Neural cell (in vitro differentiated cells): ENCODE measurements around the gene TULP3. TPM values are rescaled to one million over a fixed set of nuclear protein-coding genes. Genes with fewer than 3 reads are reported as not detected.

ENCODE experiments used
- H2AFZ ChIP-seq: fragments of 200-600, 300-800 bp; sonication (generic), shearing (Covaris generic); 2 replicates; pipeline ENCODE4 v1.6.0; 2014; ENCODE audit warnings: low read depth, mild to moderate bottlenecking, antibody characterized with exemption, low read length, moderate library complexity
- H3F3A ChIP-seq: fragments of 200-600 bp; shearing (Covaris generic); 2 replicates; pipeline ENCODE4 v1.6.1; 2016; ENCODE audit warnings: mild to moderate bottlenecking, moderate library complexity, mixed read lengths, antibody characterized with exemption, low read length; ENCODE audit not compliant: insufficient read depth, poor library complexity, severe bottlenecking
- H3K27ac ChIP-seq: fragments of 200-600, 300-800 bp; sonication (generic), shearing (Covaris generic); 2 replicates; pipeline ENCODE4 v1.5.1; 2014; ENCODE audit warnings: mild to moderate bottlenecking, low read length, moderate library complexity
- H3K27me3 ChIP-seq: fragments of 300-800, 200-600 bp; sonication (generic), shearing (Covaris generic); 2 replicates; pipeline ENCODE4 v1.6.0; 2014; ENCODE audit warnings: mild to moderate bottlenecking, low read depth, low read length, moderate library complexity; ENCODE audit not compliant: insufficient read depth
- H3K36me3 ChIP-seq: fragments of 300-800, 200-600 bp; sonication (generic), shearing (Covaris generic); 2 replicates; pipeline ENCODE4 v1.5.1; 2014; ENCODE audit warnings: mild to moderate bottlenecking, antibody characterized with exemption, low read length, moderate library complexity; ENCODE audit not compliant: insufficient read depth
- H3K4me2 ChIP-seq: fragments of 300-800, 200-600 bp; sonication (generic), shearing (Covaris generic); 2 replicates; pipeline ENCODE4 v1.6.0; 2014; ENCODE audit warnings: mild to moderate bottlenecking, low read length
- H3K4me3 ChIP-seq: fragments of 300-800, 200-600 bp; sonication (generic), shearing (Covaris generic); 2 replicates; pipeline ENCODE4 v1.5.1; 2014; ENCODE audit warnings: mild to moderate bottlenecking, low read length, moderate library complexity
- H3K79me2 ChIP-seq: fragments of 200-600 bp; shearing (Covaris generic); replicated peaks from 2 replicates; pipeline ENCODE4 v1.6.0; 2014; ENCODE audit warnings: mild to moderate bottlenecking, low read length, moderate library complexity; ENCODE audit not compliant: insufficient read depth
- H3K9ac ChIP-seq: fragments of 300-800, 200-600 bp; sonication (generic), shearing (Covaris generic); 2 replicates; pipeline ENCODE4 v1.6.1; 2016; ENCODE audit warnings: mild to moderate bottlenecking, low read length, mixed read lengths
- H3K9me2 ChIP-seq: fragments of 200-600 bp; shearing (Covaris generic); 2 replicates; pipeline ENCODE4 v1.6.1; 2016; ENCODE audit warnings: mild to moderate bottlenecking, low read length, mixed read lengths; ENCODE audit not compliant: insufficient read depth
- H3K9me3 ChIP-seq: fragments of 200-600, 300-800 bp; sonication (generic), shearing (Covaris generic); 2 replicates; pipeline ENCODE4 v1.6.1; 2016; ENCODE audit warnings: mild to moderate bottlenecking, mixed run types, low read length, moderate library complexity, mixed read lengths
- H4K20me1 ChIP-seq: fragments of 200-600 bp; shearing (Covaris generic); 2 replicates; pipeline ENCODE4 v1.6.1; 2016; ENCODE audit warnings: mild to moderate bottlenecking, mixed run types; ENCODE audit not compliant: insufficient read depth
- EP300 ChIP-seq: fragments of 450-650 bp; conservative IDR thresholded peaks from 2 replicates; pipeline ENCODE4 v1.6.1; 2014; ENCODE audit warnings: antibody characterized with exemption, mild to moderate bottlenecking, moderate library complexity; ENCODE audit not compliant: poor library complexity, severe bottlenecking
- EZH2 ChIP-seq: fragments of 200-600, 300-800 bp; shearing (Covaris generic), sonication (generic); IDR thresholded peaks from 2 replicates; pipeline ENCODE4 v1.6.1; 2014; ENCODE audit warnings: antibody characterized with exemption, low read length, borderline replicate concordance, mild to moderate bottlenecking; ENCODE audit not compliant: insufficient read depth, poor library complexity, severe bottlenecking
- MXI1 ChIP-seq: fragments of 450-650 bp; conservative IDR thresholded peaks from 2 replicates; pipeline ENCODE4 v1.6.1; 2014; ENCODE audit warnings: antibody characterized with exemption, mild to moderate bottlenecking; ENCODE audit not compliant: poor library complexity, severe bottlenecking
- POLR2AphosphoS5 ChIP-seq: IDR thresholded peaks from 2 replicates; pipeline ENCODE4 v1.6.1; 2012
- RAD21 ChIP-seq: fragments of 450-650 bp; conservative IDR thresholded peaks from 2 replicates; pipeline ENCODE4 v1.6.1; 2014; ENCODE audit warnings: antibody characterized with exemption, mild to moderate bottlenecking, moderate library complexity
- REST ChIP-seq: IDR thresholded peaks from 2 replicates; pipeline ENCODE4 v1.6.1; 2012; ENCODE audit warnings: borderline replicate concordance
- SMC3 ChIP-seq: fragments of 450-650 bp; conservative IDR thresholded peaks from 2 replicates; pipeline ENCODE4 v1.6.1; 2014; ENCODE audit warnings: antibody characterized with exemption, mild to moderate bottlenecking, moderate library complexity; ENCODE audit not compliant: poor library complexity
- TAF1 ChIP-seq: IDR thresholded peaks from 2 replicates; pipeline ENCODE4 v1.6.1; 2012; ENCODE audit warnings: low read depth
- polyA plus RNA-seq: library from polyadenylated mRNA; depleted of rRNA; stranded (reverse); fragments of >200 nt; gene quantifications from 2 replicates; pipeline ENCODE4 v1.2.3, GENCODE V29; 2014
- TF ChIP-seq, protein P1 (sequence below): fragments of 450-650 bp; IDR thresholded peaks from 2 replicates; pipeline ENCODE4 v1.5.1; 2014; ENCODE audit warnings: antibody characterized with exemption, mild to moderate bottlenecking, moderate library complexity; ENCODE audit not compliant: poor library complexity, severe bottlenecking

The TULP3 gene
- polyA plus RNA-seq, 1 donor from 2014 or later, result 9.3 TPM

DNA sequence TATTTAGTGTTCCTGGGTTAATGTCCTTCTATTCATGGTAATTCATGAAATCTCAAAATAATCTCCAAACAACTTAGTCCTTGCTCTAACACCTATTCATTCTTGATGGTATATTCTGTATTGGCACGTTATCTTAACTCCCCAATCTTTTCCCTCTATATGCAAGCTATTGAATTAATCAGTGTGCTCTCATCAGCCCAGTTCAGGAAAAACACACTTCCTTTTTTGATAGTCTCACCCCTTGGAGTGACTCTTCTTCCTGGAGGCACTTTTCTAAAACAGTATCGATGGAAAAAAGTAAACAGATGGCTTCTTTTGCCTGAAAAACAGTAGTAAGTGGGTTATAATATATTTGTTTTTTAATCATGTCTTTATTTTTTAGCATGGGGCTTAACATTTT lies 28.6 kb downstream of the TULP3 start:
- Histone ChIP-seq H3K36me3 (peaks cover 5% of the 10 kb centered on the region), H3K4me2 (no peak overlapping the region), H3K79me2 (no peaks in the 10 kb centered on the region), H2AFZ (no peak overlapping the region), H3K9me3 (no peaks in the 10 kb centered on the region), H3F3A (no peaks in the 10 kb centered on the region), H3K4me3 (no peak overlapping the region), H3K27me3 (no peaks in the 10 kb centered on the region), H3K9me2 (no peaks in the 10 kb centered on the region), H3K27ac (no peak overlapping the region), H3K9ac (no peak overlapping the region), H4K20me1 (no peaks in the 10 kb centered on the region)
- TF ChIP-seq REST, result no peak

DNA sequence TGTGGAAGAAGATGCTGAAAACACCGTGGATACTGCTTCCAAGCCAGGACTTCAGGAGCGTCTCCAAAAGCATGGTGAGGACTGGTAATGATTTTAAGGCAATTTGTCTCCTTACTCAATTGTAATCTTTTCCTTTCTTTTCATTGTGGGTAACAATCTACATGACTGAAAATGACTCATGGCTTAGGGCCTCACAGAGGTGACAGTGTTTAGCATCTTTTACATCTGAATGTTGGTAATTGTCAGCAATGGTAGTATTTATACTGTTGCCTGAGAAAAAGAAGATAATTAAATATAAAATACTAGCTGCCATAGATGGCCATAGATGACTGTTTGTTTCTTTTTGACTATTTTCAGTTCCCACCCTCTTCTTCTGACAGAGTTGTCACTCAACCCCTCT lies 31.6 kb downstream of the TULP3 start:
- Histone ChIP-seq H3K27me3 (no peaks in the 10 kb centered on the region), H3K27ac (peak overlapping the region; percentile 31), H3K9me3 (no peaks in the 10 kb centered on the region), H3K4me2 (no peak overlapping the region), H3K4me3 (no peak overlapping the region), H3K9me2 (no peaks in the 10 kb centered on the region), H3K9ac (no peak overlapping the region), H4K20me1 (no peaks in the 10 kb centered on the region), H3F3A (no peaks in the 10 kb centered on the region), H2AFZ (peak overlapping the region; percentile 8), H3K79me2 (no peaks in the 10 kb centered on the region), H3K36me3 (peaks cover 6% of the 10 kb centered on the region)
- TF ChIP-seq SMC3 (no peak), MXI1 (no peak), EP300 (no peak), RAD21 (no peak), POLR2AphosphoS5 (no peak), TAF1 (no peak), EZH2 (no peak)
- TF ChIP-seq, protein P1, sequence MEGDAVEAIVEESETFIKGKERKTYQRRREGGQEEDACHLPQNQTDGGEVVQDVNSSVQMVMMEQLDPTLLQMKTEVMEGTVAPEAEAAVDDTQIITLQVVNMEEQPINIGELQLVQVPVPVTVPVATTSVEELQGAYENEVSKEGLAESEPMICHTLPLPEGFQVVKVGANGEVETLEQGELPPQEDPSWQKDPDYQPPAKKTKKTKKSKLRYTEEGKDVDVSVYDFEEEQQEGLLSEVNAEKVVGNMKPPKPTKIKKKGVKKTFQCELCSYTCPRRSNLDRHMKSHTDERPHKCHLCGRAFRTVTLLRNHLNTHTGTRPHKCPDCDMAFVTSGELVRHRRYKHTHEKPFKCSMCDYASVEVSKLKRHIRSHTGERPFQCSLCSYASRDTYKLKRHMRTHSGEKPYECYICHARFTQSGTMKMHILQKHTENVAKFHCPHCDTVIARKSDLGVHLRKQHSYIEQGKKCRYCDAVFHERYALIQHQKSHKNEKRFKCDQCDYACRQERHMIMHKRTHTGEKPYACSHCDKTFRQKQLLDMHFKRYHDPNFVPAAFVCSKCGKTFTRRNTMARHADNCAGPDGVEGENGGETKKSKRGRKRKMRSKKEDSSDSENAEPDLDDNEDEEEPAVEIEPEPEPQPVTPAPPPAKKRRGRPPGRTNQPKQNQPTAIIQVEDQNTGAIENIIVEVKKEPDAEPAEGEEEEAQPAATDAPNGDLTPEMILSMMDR, result no peak

DNA sequence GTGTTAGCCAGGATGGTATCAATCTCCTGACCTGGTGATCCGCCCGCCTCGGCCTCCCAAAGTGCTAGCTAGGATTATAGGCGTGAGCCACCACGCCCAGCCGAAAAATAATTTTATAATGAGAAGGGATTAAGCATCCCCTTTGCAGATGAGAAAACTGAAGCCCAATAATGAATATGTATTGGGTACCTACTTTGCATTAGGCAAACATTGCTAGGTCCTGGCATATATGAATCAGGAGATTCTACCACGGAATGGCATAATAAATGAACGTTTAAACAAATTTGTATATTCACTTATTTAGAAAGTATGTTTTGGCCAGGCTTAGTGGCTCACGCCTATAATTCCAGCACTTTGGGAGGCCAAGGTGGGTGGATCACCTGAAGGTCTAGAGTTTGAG lies 32.4 kb downstream of the TULP3 start:
- no peak overlapping the region for H3K4me3 ChIP-seq
- no peak overlapping the region for H3K9ac ChIP-seq
- no peak overlapping the region for H2AFZ ChIP-seq
- H3K36me3 ChIP-seq, result peaks cover 6% of the 10 kb centered on the region
- H3K9me3 ChIP-seq, result no peaks in the 10 kb centered on the region
- H3K79me2 ChIP-seq, result no peaks in the 10 kb centered on the region
- H4K20me1 ChIP-seq, result no peaks in the 10 kb centered on the region
- H3F3A ChIP-seq, result no peaks in the 10 kb centered on the region
- no peak overlapping the region for H3K4me2 ChIP-seq
- TF ChIP-seq RAD21 (no peak), EP300 (no peak), REST (no peak), POLR2AphosphoS5 (no peak), TAF1 (no peak), SMC3 (no peak), MXI1 (no peak), EZH2 (no peak)
- TF ChIP-seq, protein P1, result no peak
- no peaks in the 10 kb centered on the region for H3K27me3 ChIP-seq
- no peak overlapping the region for H3K27ac ChIP-seq
- H3K9me2 ChIP-seq, result no peaks in the 10 kb centered on the region
